GM18526 (cell line): Measurements from ENCODE around the gene METTL25B.
A peak's percentile ranks its signal among the peaks of the same experiment; 100 is the strongest.

ENCODE experiments used
- POLR2A ChIP-seq: IDR thresholded peaks from 3 replicates; pipeline ENCODE4 v1.6.1; 2011; ENCODE audit not compliant: insufficient read length; ENCODE audit errors: extremely low read depth

METTL25B gene

GRCh38 chr1:156727926-156728598 is at the start of gene METTL25B:
TSS of gene METTL25B (plus strand) at chr1:156728469. CDS start at chr1:156729105, 636 bp downstream.
- TF ChIP-seq POLR2A = peak; percentile 78

DNA sequence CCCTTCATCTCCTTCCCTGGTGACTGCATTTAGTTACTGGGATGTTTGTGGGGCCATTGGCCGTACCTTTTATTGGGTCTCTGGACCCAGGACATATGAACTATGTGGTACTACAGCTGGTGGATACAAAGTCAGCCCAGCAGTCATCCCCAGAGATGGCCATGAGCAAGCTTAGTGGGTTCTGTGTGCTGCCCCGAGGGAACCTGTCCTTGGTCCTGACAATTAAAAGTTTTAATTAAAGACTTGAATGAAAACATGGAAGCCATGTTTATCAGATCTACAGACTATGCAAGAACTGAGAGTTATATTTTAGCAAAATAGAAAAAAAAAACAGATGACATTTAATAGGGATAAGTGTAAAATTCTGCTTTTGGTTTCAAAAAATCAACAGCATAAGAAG is 48.2 kb upstream of the METTL25B start:
- no peak for TF ChIP-seq POLR2A

GRCh38 chr1:156681196-156681960 is 46.9 kb upstream of the METTL25B start:
- TF ChIP-seq POLR2A = no peak

DNA sequence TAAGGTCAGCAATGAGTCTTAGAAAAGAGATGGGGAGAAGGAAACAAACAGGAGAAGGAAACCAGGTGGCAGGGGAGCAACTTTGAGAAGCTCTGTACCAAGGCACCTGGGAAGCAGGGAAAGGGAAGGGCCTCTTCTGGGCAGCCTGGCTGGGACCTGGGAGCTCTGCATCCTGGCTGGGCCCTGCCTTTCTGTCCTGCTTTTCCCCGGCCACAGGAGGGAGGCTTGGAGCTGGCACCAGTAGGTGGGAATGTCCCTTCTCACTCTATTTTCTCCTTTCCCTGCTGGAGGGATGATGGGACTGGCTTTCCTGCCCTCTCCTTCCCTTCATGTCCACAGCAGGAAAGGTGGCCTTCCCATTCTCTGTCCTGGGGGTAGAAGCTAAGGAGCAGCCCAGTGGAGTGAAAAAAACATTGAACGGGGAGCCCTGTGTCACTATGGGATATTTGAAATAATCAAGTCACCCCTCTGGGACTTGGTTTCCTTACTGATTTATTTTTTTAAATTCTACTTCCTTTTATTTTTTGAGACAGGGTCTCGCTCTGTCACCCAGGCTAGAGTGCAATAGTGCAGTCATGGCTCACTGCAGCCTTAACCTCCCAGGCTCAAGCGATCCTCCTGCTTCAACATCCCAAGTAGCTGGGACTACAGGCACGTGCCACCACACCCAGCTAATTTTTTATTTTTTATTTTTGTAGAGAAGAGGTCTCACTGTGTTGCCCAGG is 45.9 kb upstream of the METTL25B start:
- TF ChIP-seq POLR2A = no peak

DNA sequence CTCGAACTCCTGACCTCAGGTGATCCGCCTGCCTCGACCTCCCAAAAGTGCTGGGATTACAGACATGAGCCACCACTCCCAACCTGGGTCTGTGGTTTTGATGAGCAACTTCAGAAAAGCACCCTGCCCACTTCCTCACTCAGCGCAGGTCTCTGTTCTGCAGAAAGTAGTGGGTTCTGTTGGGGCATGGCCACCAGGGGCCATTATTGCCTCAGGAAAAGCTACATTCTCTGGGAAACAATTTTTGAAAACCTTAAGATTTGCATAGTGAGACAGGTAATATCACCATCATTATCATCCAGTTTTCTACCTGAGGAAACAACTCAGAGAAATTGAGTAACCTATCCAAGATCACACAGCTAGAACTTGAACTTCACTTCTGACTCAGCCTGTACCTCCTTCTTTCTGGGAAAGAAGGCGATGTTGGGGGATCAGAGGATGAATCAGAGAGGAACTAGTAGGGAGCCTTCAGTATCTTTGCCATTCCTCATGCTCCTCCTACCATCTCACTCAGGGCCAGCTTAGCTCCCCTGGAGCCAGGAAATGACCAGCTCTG is 44.0 kb upstream of the METTL25B start:
- no peak for TF ChIP-seq POLR2A

GRCh38 chr1:156689035-156689952 is 39.0 kb upstream of the METTL25B start:
- no peak for TF ChIP-seq POLR2A

GRCh38 chr1:156689953-156690674 is 38.2 kb upstream of the METTL25B start:
- no peak for TF ChIP-seq POLR2A

DNA sequence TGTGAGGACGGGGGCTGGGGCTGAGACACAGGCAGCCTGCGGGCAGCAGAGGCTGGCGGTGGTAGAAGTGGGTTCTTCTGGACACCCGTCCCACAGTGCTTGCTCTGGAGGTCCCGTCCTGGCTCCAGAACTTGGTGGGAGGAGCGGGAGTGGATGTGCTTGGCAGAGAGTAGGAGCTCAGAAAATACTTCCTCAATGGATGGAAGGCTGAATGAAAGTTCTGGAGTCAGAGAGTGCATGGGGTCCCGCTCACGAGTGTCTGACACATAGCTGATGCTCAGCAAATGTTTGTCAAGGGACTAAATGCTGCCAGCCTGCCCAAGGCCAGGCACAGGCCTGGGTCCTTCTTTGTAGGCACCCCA is 37.6 kb upstream of the METTL25B start:
- TF ChIP-seq POLR2A = no peak

- no peak for TF ChIP-seq POLR2A
Measured at GRCh38 chr1:156691191-156691590, 37.1 kb upstream of the METTL25B start.

DNA sequence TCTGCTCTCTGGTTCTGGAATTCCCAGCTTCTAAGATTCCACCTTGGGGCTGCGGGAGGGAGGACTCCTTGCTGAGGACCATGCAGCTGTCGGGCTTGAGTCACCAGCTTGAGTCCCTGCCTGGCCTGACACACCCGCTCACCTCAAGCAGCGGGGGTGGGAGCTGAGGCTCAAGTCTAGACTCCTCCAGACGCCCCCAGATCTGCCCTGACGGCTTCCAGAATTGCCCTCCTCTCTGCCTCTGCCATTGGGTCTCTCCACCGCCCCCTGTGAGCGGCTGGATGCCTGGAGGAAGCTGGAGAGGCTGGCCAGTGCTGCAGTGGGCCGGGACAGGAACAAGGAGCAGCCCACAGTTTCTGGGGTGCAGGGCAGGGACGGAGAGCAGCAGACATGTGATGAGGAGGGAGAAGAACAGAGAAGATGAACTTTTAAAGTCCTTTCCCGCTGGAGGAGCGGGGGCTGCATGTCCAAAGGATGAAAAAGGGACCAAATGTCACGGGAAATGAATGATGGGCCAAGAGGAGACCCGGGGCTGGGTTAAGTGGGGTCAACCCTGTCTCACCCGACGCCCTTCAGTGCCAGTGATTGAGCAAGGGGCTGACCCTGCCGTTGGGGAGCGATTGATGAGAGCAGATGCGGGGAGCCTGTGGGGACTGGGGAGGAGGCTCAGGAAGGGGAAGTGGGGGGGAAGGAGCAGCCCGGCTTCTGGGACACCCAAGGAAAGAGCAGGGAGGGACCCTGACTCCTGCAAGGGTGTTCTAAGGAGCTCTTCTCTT is 36.4 kb upstream of the METTL25B start:
- no peak for TF ChIP-seq POLR2A

DNA sequence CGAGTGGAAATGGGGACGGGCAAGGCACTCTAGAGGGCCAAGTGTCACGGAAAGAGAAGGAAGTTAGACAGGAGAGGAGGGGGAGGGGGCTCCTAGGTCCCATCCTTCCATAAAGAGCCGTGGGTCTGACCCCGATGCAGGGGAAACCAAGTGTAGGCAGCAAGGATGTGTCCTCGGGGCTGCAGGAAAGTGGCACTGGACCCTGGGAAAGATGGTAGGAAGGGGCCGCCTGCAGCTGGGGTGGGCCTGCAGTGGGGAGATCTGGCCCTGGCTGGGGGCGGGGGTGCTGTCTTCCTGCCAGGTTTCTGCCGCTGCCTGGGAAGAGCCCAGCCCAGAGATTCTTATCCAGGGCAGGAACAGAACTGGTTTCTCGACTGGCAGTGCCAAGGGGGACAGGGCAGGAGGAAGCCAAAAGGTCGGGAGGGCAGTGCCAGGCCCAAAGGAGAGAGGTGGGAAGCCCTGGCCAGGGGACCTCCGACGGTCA is 35.8 kb upstream of the METTL25B start:
- no peak for TF ChIP-seq POLR2A

DNA sequence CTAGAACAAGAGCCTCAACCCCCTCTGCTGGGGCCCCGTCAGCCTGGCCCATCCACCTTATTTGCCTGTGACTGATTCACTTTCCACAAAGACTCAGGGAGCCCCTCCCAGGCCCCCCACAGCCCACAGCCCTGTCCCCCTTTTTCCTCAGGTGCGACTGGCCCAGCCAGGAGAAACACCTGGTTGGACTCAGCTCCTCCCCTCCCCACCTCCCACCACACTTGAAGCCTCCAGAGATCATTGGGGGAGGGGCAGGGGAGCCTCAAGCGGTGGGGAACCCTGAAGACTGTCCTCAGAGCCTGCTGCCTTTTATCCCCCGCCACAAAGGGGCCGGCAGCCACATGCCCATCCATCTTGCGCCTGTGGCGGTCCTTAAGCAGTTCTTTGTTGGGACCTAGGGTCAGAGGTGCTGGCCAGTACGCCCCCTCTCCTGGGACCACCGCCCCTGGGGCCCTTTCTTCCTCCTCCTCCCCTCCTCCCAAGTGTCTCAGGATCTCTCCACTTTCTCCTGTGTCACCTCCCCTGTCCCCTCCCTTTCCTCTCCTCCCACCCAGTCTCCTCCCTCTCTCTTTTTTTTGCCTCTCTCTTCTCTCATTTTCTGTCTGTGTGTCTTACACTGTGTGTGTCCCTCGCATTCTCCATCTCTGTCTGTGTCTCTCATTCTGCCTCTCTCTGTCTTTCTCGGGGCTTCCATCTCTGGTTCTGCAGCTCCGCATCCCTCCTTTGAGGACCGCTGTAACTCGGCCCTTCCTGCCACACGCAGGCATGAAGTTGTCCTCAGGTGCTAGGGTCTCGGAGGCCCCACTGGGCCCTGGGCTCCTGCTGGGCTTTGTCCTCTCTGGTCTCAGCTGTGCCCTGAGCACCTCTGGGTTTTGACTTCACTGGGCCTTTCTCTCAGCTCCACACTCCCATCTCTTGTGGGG is 35.1 kb upstream of the METTL25B start:
- no peak for TF ChIP-seq POLR2A
